Measurements from ENCODE around the gene TOR1AIP1. TPM values are rescaled to one million over a fixed set of nuclear protein-coding genes. Genes with fewer than 3 reads are reported as not detected.
"Not testable (repeated sequence)": the region's sequence is repeated elsewhere in the genome, so short reads cannot be mapped to it uniquely, and the experiment has no call there.

The TOR1AIP1 gene, protein sequence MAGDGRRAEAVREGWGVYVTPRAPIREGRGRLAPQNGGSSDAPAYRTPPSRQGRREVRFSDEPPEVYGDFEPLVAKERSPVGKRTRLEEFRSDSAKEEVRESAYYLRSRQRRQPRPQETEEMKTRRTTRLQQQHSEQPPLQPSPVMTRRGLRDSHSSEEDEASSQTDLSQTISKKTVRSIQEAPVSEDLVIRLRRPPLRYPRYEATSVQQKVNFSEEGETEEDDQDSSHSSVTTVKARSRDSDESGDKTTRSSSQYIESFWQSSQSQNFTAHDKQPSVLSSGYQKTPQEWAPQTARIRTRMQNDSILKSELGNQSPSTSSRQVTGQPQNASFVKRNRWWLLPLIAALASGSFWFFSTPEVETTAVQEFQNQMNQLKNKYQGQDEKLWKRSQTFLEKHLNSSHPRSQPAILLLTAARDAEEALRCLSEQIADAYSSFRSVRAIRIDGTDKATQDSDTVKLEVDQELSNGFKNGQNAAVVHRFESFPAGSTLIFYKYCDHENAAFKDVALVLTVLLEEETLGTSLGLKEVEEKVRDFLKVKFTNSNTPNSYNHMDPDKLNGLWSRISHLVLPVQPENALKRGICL
- 52.1 and 59.7 TPM in 2 replicates for total RNA-seq (2014; rRNA removed; shearing (Covaris generic))

DNA sequence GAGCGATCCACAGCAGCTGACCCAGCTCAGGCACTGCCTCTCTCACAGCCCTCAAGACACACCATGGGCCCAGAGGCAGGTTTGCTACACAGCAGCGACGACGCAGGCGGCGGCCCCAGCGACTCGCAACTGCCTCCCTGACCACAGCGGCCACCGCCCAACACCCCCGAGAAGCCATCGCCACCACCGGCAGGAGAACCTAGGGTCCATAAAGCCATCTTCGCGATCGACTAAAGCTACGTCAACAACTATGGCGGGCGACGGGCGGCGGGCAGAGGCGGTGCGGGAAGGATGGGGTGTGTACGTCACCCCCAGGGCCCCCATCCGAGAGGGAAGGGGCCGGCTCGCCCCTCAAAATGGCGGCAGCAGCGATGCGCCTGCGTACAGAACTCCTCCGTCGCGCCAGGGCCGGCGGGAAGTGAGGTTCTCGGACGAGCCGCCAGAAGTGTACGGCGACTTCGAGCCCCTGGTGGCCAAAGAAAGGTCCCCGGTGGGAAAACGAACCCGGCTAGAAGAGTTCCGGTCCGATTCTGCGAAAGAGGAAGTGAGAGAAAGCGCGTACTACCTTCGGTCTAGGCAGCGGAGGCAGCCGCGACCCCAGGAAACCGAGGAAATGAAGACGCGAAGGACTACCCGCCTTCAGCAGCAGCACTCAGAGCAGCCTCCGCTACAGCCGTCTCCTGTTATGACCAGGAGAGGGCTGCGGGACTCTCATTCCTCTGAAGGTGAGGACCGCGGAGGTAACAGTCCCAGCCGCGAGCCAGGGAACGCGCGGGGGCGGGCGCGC lies at the start of gene TOR1AIP1:
TOR1AIP1 (plus strand) TSS at position 33 of the 787 bp plus-strand sequence; CDS start at position 251, 218 bp downstream.
- DNase-seq (ENCODE audit: low read depth) = peak; percentile 95

DNA sequence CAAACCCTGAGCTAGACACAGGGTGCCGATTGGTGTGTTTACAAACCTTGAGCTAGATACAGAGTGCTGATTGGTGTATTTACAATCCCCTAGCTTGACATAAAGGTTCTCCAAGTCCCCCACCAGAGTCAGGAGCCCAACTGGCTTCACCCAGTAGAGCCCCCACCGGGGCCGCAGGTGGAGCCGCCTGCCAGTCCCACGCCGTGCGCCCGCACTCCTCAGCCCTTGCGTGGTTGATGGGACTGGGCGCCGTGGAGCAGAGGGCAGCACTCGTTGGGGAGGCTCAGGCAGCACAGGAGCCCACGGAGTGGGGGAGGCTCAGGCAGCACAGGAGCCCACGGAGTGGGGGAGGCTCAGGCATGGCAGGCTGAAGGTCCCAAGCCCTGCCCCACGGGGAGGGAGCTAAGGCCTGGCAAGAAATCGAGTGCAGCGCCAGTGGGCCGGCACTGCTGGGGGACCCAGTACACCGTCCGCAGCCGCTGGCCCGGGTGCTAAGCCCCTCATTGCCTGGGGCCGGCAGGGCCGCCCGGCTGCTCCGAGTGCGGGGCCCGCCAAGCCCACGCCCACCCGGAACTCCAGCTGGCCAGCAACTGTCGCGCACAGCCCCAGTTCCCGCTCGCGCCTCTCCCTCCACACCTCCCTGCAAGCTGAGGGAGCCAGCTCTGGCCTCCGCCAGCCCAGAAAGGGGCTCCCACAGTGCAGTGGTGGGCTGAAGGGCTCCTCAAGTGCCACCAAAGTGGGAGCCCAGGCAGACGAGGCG lies 45.2 kb upstream of the TOR1AIP1 start:
- not testable (repeated sequence) for DNase-seq (ENCODE audit: low read depth)

DNA sequence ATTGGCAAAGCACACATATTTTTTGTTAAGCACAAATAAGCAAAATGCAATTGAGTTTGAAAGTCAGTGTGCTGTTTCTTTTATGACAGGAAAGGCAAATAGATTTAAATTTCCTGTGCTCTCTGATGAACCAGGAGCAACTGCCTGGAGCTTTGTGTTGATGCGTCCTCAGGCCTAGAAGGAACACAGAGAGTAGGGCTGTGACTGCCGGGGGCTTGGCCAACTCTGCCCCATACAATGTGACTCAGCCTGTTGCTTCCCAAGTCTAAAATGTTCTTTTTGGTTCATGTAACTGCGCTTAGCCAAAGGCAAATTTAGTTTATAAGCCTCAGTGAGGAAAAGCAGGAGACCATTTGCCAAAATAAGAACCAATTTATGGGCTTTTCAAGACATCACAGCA lies 42.0 kb upstream of the TOR1AIP1 start:
- no peak for DNase-seq (ENCODE audit: low read depth)

DNA sequence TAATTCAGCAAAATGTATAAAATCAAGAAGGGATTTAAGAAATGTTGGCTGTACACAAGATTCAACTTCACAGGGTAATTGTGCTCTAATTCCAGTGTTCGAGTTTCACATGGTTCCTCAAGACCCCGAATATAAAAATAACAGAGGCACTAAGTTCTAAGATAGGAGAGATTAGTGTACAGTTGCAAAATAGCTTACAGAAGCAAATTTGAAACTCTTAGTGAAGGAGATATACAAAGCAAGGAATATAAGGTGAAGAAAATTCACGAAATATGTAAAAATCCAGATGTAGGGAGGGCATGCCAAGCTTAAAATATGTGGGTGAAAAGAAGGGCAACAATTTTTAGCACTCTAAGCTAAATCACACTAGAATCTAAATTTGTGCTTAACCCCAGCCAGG lies 33.9 kb upstream of the TOR1AIP1 start:
- no peak for DNase-seq (ENCODE audit: low read depth)

DNA sequence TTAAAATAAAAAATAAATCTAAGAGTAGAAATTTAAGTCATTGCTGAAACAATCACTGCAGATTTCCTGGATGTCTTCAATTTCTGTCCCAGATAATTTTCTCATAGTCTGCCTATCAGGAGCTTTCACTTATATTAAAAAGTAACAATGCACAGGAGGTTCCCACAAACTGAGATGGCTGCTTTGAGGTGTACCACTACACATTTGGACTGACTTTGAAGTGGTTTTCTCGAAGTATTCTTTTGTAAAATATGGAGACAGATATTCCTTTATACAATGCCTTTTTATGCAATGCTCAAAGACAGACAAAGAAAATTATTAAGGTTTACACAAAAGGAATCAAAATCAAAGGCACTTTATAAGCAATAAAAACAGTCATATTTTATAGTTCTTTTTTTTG lies 29.0 kb upstream of the TOR1AIP1 start:
- DNase-seq (ENCODE audit: low read depth) = no peak

DNA sequence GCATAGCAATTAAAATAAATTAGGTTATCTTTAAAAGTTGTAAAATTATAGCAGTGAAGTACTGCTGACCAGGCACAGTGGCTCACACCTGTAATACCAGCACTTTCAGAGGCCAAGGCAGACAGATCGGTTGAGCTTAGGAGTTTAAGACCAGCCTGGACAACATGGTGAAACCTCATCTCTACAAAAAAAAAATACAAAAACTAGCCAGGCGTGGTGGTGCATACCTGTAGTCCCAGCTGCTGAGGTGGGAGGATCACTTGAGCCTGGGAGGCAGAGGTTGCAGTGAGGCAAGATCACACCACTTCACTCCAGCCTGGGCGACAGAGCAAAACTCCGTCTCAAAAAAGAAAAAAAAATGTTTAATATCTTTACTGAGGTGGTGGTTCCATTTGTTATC lies 26.3 kb upstream of the TOR1AIP1 start:
- DNase-seq (ENCODE audit: low read depth) = not testable (repeated sequence)

DNA sequence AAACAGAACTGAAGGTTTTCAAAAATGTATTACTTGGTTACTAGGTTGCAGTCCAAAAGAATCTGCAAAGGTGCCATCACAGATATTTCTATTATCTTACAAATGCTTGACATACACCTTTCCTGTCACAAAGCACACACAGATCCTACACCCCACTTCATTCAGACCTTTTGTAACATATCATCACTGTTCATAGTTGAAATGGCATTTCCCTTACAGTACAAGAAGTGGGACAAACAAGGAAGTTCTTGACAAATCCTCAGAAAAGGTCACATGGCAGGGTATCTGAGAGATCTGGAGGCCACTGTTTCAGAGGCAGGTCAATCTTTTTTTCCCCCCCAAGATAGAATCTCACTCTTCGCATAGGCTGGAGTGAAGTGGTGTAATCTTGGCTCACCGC lies 25.8 kb upstream of the TOR1AIP1 start:
- DNase-seq (ENCODE audit: low read depth) = no peak

DNA sequence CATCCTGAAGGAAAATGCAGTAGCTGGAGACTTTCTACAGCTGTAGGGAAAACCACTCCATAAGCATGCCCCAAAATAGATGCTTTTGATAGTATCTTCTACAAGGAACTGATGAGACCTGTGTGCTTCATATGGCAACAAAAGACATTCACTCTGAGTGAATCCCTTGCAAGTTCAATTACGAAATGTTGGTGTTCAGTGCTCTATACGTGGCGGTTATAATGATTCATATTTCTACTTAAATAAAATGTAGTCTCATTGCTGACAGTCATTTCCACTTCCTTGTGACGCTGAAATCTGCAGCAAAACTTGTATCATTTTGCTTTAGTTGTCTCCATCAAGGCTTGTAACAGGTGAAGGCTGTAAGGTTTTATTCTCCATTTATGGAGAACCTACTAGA lies 25.1 kb upstream of the TOR1AIP1 start:
- no peak for DNase-seq (ENCODE audit: low read depth)

DNA sequence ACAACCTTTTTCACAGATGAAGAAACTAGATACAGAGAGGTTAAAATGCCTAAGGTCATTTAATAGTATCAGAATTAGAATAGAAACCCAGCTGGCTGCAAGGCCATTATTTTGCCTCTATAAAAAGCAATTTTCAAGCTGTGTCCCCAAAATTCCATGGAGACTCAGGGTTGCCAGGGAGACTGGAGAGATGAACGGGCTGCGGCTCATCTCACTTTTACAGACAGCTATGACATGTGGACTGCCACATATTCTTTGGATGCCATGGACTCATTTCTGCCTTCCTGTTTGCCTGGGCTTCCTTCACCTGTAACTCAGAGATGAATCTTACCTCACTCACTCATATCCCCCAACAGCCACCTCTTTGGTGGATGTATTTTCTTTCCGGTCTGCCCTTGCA lies 21.4 kb upstream of the TOR1AIP1 start:
- DNase-seq (ENCODE audit: low read depth) = no peak

DNA sequence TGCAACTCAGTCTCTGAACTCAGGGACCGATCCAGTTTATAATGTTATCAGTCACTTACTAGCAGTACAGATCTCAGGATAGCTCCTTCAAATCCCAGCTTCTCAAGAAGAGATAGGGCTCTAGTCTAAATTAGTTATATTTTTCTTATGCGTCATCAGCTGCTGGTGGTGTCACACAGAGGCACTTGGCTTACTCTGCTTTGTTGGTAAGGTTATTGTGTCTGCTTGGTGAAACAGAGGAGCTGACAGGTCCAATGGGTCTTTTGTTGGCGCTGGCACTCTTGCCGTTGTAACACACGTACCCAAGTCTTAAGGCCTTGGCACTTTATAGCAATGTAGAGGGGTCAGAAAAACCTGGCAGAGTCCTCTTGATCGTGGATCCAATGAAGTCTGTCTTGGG lies 16.7 kb upstream of the TOR1AIP1 start:
- DNase-seq (ENCODE audit: low read depth) = no peak

DNA sequence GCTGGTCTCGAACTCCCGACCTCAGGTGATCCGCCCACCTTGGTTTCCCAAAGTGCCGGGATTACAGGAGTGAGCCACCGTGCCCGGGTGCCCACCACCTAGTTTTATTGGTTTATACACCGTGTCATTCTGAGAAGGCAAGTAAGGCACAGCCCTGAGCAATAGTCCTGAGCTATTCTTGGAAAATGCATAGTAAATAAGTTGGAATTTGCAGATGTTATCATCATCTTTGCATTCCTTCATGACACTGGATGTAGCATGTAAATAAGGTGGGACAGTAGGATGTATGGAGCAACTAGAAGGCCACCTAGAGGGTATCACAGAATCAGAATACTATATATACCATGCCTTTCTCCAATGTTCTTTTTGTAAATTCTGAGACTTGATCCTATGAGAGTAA lies 15.5 kb upstream of the TOR1AIP1 start:
- DNase-seq (ENCODE audit: low read depth) = no peak

DNA sequence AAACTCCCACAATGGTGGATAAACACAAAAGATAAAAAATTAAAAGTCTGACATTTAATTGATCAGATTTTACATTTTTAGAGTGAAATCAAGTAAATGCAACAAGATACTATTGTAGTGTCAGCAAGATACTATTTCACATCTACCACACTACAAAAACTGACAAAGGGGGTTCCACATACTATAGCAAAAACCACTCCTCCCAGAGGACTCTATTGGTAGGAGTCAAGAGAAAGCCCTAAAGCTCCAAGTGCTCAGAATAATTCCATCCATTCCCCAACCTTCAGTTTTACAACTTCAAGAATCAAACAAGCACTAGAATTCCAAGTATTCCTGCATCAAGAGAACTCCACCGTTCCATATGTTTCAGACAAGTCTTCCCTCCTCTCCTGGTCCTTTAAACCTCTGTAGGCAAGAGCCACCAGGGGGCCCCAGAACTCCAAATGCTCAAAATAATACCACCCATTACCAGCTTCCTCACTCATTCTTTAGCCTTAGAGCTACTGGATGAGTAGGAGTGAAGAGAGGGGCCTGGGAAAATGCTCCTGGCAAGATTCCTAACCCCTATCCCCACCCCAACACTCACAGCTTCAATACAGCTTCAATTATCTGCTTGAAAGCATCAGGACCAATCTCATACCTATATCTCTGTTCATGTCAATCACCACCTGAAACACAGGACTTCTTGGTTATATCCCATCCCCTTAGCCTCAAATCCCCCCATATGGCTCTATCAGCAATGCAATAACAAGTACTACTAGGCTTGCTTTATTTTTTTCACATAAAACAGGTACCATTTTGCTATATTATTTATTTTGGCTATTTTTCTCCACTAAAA lies 14.4 kb upstream of the TOR1AIP1 start:
- peak; percentile 21 for DNase-seq (ENCODE audit: low read depth)

DNA sequence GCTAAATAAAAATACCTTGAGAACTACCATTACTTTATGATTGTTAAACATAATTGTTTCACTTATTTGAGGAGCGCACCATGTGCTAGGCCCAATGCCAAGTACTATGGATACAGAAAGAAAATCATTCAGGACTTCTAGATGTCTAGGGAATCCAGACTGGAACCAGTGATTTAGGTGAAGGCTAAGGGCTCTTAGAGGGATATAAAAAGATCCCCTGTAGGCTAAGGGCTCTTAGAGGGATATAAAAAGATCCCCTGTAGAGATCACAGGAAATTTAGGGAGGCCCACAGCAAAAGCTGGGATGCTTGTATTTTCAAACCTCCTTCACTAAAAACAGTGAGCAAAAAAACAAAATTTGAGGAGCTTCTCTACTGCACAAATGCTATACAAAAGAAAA lies 11.2 kb upstream of the TOR1AIP1 start:
- DNase-seq (ENCODE audit: low read depth) = no peak

DNA sequence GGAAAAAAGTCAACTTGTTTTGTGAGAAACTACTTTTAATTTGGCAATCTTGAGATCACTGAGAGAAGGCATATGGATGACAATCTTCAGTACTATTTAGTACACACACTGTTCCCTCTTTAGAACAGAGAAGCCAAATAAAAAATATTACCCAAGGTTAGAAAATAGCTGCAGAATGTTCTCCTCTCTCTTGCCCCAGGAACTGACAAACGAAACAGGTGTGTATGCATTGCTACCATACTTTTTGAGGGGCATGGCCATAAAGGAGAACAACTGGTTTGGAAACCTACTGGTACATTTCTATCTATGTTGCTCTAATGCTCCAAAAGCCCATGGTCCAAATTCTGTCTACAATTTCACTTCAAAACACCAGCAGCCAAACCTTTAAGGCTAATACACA lies 10.1 kb upstream of the TOR1AIP1 start:
- no peak for DNase-seq (ENCODE audit: low read depth)

DNA sequence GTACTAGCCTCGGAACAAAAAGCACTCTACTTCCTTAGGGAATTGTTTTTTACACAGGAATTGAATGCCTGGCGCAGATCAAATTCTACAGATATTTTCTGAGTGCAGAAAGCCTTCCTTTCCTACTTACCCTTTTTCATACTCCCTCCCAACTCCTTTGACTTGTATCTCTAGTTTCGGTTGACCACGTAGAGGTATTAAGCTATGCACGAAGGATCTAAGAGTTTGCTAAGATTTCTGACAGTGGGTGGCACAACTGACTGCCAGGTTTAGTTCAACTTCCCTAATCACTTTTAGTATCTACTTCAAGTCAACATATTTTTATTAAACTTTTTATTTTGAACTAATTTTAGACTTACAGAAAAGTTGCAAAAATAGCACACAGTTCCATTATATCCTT lies 9.5 kb upstream of the TOR1AIP1 start:
- no peak for DNase-seq (ENCODE audit: low read depth)

DNA sequence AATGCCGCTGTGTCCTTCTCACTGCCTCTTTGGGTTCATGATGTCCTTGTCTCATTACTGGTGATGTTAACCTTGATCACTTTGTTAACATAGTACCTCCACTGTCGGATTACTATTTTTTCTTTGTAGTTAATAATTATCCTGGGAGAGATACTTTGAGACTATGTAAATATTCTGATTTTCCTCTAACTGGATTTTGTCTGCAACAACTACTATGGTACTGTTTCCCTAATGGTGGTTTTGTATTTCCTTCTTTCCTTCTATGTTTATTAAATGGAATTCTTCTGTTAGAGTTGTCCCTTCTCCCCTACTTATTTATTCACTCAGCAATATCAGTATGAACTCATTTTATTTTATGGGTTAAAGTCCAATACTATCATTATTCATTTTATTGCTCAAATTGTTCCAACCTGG lies 8.6 kb upstream of the TOR1AIP1 start:
- DNase-seq (ENCODE audit: low read depth) = no peak

DNA sequence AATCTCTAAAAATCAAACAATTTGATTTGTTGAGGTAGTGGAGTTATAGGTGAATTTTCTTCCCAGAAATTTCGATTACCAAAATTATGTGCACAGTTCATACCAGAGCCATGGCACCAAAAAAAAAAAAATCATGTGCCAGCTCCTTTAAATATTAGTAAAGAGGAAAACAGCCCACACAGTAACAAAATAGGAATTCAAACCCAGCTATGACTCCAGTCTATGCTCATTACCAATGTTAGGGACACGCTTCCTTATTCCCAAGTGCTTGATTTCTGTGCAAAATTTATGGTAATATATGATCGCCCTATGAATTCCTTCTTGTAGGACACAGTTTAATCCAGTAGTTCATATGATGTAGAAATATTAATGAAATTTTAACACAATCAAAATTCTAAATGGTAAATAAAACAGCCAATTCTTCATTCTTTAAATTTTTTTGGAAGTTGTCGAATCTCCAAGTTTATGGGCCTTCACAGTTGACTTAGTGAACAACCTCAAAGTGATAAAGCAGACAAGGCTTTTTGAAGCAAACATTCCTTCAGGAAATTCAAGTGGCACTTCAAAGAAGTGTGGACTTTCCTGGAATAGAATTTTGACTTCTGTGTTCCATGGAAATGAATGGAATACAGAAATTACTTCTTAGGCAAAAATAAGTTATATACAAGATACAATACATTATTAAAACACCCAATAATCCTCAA lies 6.3 kb upstream of the TOR1AIP1 start:
- no peak for DNase-seq (ENCODE audit: low read depth)

DNA sequence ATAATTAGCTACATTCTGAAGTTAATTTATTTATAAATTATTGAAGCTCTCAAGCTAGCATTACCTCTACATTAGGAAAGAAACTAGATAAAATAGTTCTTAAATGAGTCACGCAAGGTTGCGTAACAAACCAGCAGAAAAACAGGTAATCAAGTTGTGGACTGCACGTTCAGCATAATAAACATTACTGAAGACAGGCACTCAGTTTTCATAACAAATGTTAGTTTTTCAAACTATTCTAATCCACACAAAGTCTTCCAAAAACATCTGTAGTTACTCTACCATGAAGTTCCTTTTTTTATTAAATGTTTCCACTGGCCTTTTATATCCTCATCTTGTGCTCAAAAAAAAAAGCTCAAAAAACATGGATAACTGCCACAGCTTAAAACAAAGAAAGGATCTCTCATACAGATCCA lies 5.8 kb upstream of the TOR1AIP1 start:
- peak; percentile 31 for DNase-seq (ENCODE audit: low read depth)

DNA sequence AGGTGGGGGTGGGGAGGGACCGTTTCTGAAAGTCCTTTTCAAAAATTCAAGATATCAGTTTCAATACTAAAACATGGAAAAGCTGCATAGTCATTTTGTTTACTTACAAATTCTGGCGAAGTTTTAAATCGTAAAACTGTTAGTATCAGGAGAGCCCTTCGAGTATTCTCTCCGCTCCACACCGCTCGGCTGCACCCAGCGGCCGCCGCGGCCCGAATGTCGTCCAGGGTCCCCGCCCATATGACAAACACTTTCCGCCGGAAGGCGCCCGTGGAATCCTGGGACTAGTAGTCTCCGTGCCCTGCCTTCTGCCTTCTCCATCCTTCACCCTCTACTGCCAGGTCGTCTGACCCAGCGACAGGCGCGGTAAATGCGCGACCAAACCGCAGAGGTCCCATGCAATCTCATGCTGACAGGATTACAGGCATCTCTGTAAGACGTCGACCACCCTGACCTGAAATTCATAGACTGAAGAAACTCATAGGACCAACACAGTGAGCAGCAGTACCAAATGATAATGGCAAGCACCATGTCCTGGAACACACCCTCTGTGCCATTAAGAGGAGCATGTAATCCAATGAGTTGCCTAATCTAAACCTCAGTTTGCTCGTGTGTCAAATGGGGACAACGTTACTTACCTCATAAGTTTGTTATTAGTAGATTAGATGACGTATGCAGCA lies 4.4 kb upstream of the TOR1AIP1 start, which contains the start of gene TOR1AIP2:
TOR1AIP2 (minus strand) TSS at position 218 of the 680 bp plus-strand sequence. CDS start 25,138 bp downstream, outside the sequence.
- DNase-seq (ENCODE audit: low read depth) = peak; percentile 81

DNA sequence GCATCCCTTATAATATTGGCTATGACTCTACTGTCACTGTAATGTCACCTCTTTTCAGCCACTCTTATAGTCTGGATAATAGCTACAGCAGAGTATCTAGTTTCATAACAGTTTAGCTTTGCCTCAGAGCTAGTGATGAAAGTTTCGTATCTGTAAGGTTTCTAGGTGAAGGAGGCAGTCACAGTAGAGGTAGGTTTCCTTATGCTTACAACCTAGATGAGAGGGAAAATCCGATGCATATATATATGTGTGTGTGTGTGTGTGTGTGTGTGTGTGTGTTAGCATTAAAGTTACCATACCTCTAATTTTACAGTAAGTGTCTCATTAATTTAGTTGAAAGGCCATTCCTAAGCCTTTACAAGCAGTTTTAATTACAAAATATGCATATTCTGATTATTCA lies 2.3 kb upstream of the TOR1AIP1 start:
- no peak for DNase-seq (ENCODE audit: low read depth)

Data from RPMI7951 (cell line).